Peyer's patch (tissue), 4 donors: ENCODE measurements around the gene HS6ST3. TPM values are rescaled to one million over a fixed set of nuclear protein-coding genes. Genes with fewer than 3 reads are reported as not detected.

Experiments
- DNase-seq, 3 donors: peaks; one replicate each; pipeline ENCODE4 v3.0.0-alpha.2; 2017 to 2019
- H3K27ac ChIP-seq, 4 donors: fragments of 200-600 bp; sonication (generic); one replicate each; pipeline ENCODE4 v1.5.1; 2016 to 2019
- H3K27me3 ChIP-seq, 2 donors: fragments of 200-600 bp; sonication (generic); one replicate each; pipeline ENCODE4 v1.5.1; 2019
- H3K36me3 ChIP-seq, 3 donors: fragments of 200-600 bp; sonication (generic); one replicate each; pipeline ENCODE4 v1.5.1; 2016 to 2019
- H3K4me1 ChIP-seq, 4 donors: fragments of 200-600 bp; sonication (generic); one replicate each; pipeline ENCODE4 v1.5.1; 2016 to 2019
- H3K4me3 ChIP-seq, 4 donors: fragments of 200-600 bp; sonication (generic); 1 replicate in 3 of 4; 2 replicates in 1 of 4; pipeline ENCODE4 v1.5.1; 2016 to 2019; ENCODE audit warnings: mild to moderate bottlenecking in 1 of 4
- H3K9me3 ChIP-seq, 4 donors: fragments of 200-600 bp; sonication (generic); one replicate each; pipeline ENCODE4 v1.5.1; 2016 to 2019; ENCODE audit warnings: mild to moderate bottlenecking in 1 of 4
- CTCF ChIP-seq, 6 experiments: fragments of 450-650 bp in 4 of 6; fragments of 200-600 bp in 2 of 6; sonication (generic) in 1 of 6; IDR thresholded peaks; one replicate each; pipeline ENCODE4 v1.5.1; 2017 to 2019; ENCODE audit warnings: antibody characterized with exemption in 6 of 6, mild to moderate bottlenecking in 3 of 6, moderate library complexity in 1 of 6
- POLR2A ChIP-seq, 2 donors: fragments of 450-650 bp; IDR thresholded peaks; one replicate each; pipeline ENCODE4 v1.5.1; 2017; ENCODE audit warnings: antibody characterized with exemption in 2 of 2, mild to moderate bottlenecking in 2 of 2, moderate library complexity in 2 of 2
- total RNA-seq, 4 donors: library from RNA; depleted of rRNA; stranded (reverse); fragments of >200 nt; gene quantifications; one replicate each; pipeline ENCODE4 v1.1.0, GENCODE V29; 2016

The HS6ST3 gene
- total RNA-seq, 4 donors from 2014 or later, result 0.09 TPM; not detected in 3

GRCh38 chr13:96871469-96871868, 781.6 kb downstream of the HS6ST3 start:
- no peaks in the 10 kb centered on the region for H3K9me3 ChIP-seq
- TF ChIP-seq POLR2A (IDR thresholded peaks at IDR 0.05) (no peak), CTCF (IDR thresholded peaks at IDR 0.05) (no peak)

GRCh38 chr13:96880419-96880818, 790.5 kb downstream of the HS6ST3 start:
- no peaks in the 10 kb centered on the region for H3K4me1 ChIP-seq
- H3K4me3 ChIP-seq, result no peak overlapping the region
- no peaks in the 10 kb centered on the region for H3K36me3 ChIP-seq
- no peak overlapping the region for H3K27ac ChIP-seq
- TF ChIP-seq POLR2A (IDR thresholded peaks at IDR 0.05) (no peak), CTCF (IDR thresholded peaks at IDR 0.05) (no peak)
- no peaks in the 10 kb centered on the region for H3K9me3 ChIP-seq
- DNase-seq, result no peak
- no peaks in the 10 kb centered on the region for H3K27me3 ChIP-seq

More at GRCh38 chr13:96871469-96871868, 781.6 kb downstream of the HS6ST3 start:
- Histone ChIP-seq H3K4me1 (no peaks in the 10 kb centered on the region), H3K4me3 (no peak overlapping the region), H3K27ac (no peak overlapping the region), H3K27me3 (no peaks in the 10 kb centered on the region), H3K36me3 (no peaks in the 10 kb centered on the region)
- no peak for DNase-seq

Other genes starting within 250 kb of the HS6ST3 start
- gene UGGT2, start 36.7 kb upstream of the HS6ST3 start, total RNA-seq, result 10 to 100 TPM; 17.5 to 29.9 (median 25.2) TPM